Measurements from ENCODE around the gene PSD4.
A peak's percentile ranks its signal among the peaks of the same experiment; 100 is the strongest.

DNA sequence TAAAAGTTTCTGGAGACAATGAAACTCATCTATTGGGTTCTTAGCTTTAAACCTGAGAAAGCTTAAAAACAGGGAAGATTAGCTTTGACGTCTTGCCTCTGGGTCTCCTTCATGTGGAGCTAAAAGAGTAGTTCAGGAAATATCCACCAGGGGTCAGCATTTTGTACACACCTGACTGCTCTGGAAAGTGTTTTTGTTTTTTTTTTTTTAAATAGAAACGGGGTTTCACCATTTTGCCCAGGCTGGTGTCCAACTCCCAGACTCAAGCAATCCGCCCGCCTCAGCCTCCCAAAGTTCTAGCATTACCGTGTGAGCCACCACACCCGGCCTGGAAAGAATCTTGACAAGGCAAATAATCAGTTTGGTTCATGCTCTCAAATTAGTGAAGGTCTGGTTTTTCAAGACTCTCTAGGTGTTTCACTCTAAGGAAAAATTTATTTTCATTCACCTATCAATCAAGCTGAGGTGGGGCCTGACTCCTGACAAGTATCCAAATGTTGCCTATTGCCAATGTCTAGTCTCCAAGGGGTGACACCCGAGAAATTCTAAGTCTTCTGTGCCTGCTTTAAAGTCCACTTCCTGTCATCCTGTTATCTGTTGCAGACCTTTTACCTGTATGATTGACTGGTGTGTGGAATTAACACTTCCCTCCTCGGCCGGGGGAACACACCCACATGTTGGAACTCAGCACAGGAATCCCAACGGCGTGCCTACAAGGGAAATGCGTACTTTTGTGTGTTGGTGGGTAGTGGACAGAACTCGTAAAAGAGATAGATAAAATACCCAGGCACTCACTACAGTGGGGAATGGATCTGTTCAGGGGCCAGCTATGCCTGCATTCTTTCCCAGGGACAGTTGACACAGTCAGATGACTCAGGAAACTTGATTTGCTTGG is 35.1 kb upstream of the PSD4 start:
- TF ChIP-seq JUND (IDR thresholded peaks at IDR 0.05) (no peak), EP300 (IDR thresholded peaks at IDR 0.05; ENCODE audit: borderline replicate concordance in 1 of 2, low read depth in 1 of 2, low read length in 1 of 2) (no peak), RCOR1 (IDR thresholded peaks at IDR 0.05; ENCODE audit: low read length) (no peak), POLR2AphosphoS5 (IDR thresholded peaks at IDR 0.05; ENCODE audit: low read depth, low read length) (no peak), GABPA (IDR thresholded peaks at IDR 0.05; ENCODE audit: low read depth) (no peak), ELF1 (IDR thresholded peaks at IDR 0.05) (no peak)
- TF ChIP-seq, protein P1, sequence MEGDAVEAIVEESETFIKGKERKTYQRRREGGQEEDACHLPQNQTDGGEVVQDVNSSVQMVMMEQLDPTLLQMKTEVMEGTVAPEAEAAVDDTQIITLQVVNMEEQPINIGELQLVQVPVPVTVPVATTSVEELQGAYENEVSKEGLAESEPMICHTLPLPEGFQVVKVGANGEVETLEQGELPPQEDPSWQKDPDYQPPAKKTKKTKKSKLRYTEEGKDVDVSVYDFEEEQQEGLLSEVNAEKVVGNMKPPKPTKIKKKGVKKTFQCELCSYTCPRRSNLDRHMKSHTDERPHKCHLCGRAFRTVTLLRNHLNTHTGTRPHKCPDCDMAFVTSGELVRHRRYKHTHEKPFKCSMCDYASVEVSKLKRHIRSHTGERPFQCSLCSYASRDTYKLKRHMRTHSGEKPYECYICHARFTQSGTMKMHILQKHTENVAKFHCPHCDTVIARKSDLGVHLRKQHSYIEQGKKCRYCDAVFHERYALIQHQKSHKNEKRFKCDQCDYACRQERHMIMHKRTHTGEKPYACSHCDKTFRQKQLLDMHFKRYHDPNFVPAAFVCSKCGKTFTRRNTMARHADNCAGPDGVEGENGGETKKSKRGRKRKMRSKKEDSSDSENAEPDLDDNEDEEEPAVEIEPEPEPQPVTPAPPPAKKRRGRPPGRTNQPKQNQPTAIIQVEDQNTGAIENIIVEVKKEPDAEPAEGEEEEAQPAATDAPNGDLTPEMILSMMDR (IDR thresholded peaks at IDR 0.05), result peak; percentile 81
- TF ChIP-seq, protein P2, sequence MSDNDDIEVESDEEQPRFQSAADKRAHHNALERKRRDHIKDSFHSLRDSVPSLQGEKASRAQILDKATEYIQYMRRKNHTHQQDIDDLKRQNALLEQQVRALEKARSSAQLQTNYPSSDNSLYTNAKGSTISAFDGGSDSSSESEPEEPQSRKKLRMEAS (IDR thresholded peaks at IDR 0.05; ENCODE audit: low read depth), result no peak

Data from SK-N-SH (cell line).